OCI-LY1 (cell line): ENCODE data around the gene CD55.

Experiments used
- H2AFZ ChIP-seq: fragments of 200-600 bp; sonication (generic), shearing (Covaris generic); 2 replicates; pipeline ENCODE4 v1.6.0; 2014; ENCODE audit warnings: antibody characterized with exemption, mild to moderate bottlenecking, low read length
- H3F3A ChIP-seq: fragments of 200-600 bp; sonication (generic), shearing (Covaris generic); 2 replicates; pipeline ENCODE4 v1.6.0; 2014; ENCODE audit warnings: mild to moderate bottlenecking, antibody characterized with exemption, low read length, moderate library complexity; ENCODE audit not compliant: insufficient read depth
- H3K27ac ChIP-seq: fragments of 200-600 bp; sonication (generic); 2 replicates; pipeline ENCODE4 v1.5.1; 2014; ENCODE audit warnings: low read length, mixed run types, mild to moderate bottlenecking, low read depth; ENCODE audit not compliant: poor library complexity, severe bottlenecking
- H3K27me3 ChIP-seq: fragments of 200-600 bp; sonication (generic); 2 replicates; pipeline ENCODE4 v1.6.0; 2014; ENCODE audit warnings: antibody characterized with exemption, mild to moderate bottlenecking, low read length, moderate library complexity; ENCODE audit not compliant: insufficient read depth
- H3K36me3 ChIP-seq: fragments of 200-600 bp; sonication (generic); 2 replicates; pipeline ENCODE4 v1.6.1; 2014; ENCODE audit warnings: mild to moderate bottlenecking, antibody characterized with exemption, low read length, moderate library complexity, mixed read lengths; ENCODE audit not compliant: insufficient read depth
- H3K4me1 ChIP-seq: fragments of 200-600 bp; sonication (generic); 2 replicates; pipeline ENCODE4 v1.5.1; 2014; ENCODE audit warnings: mild to moderate bottlenecking, low read length, moderate library complexity; ENCODE audit not compliant: insufficient read depth, severe bottlenecking
- H3K4me2 ChIP-seq: fragments of 200-600 bp; sonication (generic), shearing (Covaris generic); 2 replicates; pipeline ENCODE4 v1.6.1; 2014; ENCODE audit warnings: low read length
- H3K4me3 ChIP-seq: fragments of 200-600 bp; sonication (generic); 2 replicates; pipeline ENCODE4 v1.5.1; 2014; ENCODE audit warnings: low read length, low read depth, mild to moderate bottlenecking, mixed read lengths; ENCODE audit not compliant: poor library complexity, severe bottlenecking
- H3K79me2 ChIP-seq: fragments of 200-600 bp; shearing (Covaris generic); 2 replicates; pipeline ENCODE4 v1.6.1; 2016; ENCODE audit warnings: mixed run types, low read length, mixed read lengths; ENCODE audit not compliant: insufficient read depth
- H3K9ac ChIP-seq: fragments of 200-600 bp; sonication (generic), shearing (Covaris generic); 2 replicates; pipeline ENCODE4 v1.6.1; 2014; ENCODE audit warnings: mild to moderate bottlenecking, low read length, mixed read lengths
- H3K9me2 ChIP-seq: fragments of 200-600 bp; sonication (generic), shearing (Covaris generic); 2 replicates; pipeline ENCODE4 v1.6.1; 2014; ENCODE audit warnings: low read depth, mild to moderate bottlenecking, low read length, mixed read lengths
- H3K9me3 ChIP-seq: fragments of 200-600 bp; shearing (Covaris generic); 2 replicates; pipeline ENCODE4 v1.6.1; 2014; ENCODE audit warnings: low read length, mixed read lengths
- H4K20me1 ChIP-seq: fragments of 200-600 bp; sonication (generic), shearing (Covaris generic); 2 replicates; pipeline ENCODE4 v1.6.0; 2016; ENCODE audit warnings: mild to moderate bottlenecking, low read length; ENCODE audit not compliant: insufficient read depth
- EZH2 ChIP-seq: fragments of 200-600 bp; sonication (generic), shearing (Covaris generic); IDR thresholded peaks from 2 replicates; pipeline ENCODE4 v1.8.0; 2017; ENCODE audit warnings: borderline replicate concordance, mixed run types, mild to moderate bottlenecking, antibody characterized with exemption, low read length, moderate library complexity, mixed read lengths
- TF ChIP-seq, protein P1 (sequence below): fragments of 200-600 bp; sonication (generic), shearing (Covaris generic); IDR thresholded peaks from 2 replicates; pipeline ENCODE4 v1.5.1; 2017; ENCODE audit warnings: mild to moderate bottlenecking, antibody characterized with exemption, low read length, moderate library complexity, mixed read lengths

CD55 gene

DNA sequence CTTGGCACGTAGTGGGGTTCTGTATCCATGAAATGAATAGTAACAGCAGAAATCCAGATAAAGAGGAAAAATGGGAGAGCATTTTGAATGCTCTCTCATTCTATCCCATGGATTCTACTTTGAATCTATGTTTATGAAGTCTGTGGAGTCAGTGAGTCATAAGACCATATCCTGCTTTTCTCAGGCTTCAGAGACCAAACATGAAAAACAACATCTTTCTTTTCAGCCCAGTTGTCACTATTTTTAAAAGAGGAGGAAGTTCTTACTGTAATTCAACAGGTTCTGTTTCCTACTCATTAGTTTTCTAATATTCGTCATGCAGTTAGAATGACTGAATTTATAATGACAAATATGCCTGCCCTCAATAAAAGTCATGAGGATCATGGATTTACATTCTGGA, 39.4 kb upstream of the CD55 start:
- Histone ChIP-seq H3K4me3 (no peak overlapping the region), H3K27me3 (no peaks in the 10 kb centered on the region), H3K9ac (no peak overlapping the region), H3K79me2 (no peaks in the 10 kb centered on the region), H3K4me2 (no peak overlapping the region), H3K36me3 (no peaks in the 10 kb centered on the region), H3K9me3 (no peaks in the 10 kb centered on the region), H3K27ac (no peak overlapping the region), H3K9me2 (no peaks in the 10 kb centered on the region), H2AFZ (no peak overlapping the region), H3K4me1 (no peaks in the 10 kb centered on the region), H4K20me1 (no peaks in the 10 kb centered on the region), H3F3A (no peaks in the 10 kb centered on the region)
- no peak for TF ChIP-seq EZH2
- TF ChIP-seq, protein P1, sequence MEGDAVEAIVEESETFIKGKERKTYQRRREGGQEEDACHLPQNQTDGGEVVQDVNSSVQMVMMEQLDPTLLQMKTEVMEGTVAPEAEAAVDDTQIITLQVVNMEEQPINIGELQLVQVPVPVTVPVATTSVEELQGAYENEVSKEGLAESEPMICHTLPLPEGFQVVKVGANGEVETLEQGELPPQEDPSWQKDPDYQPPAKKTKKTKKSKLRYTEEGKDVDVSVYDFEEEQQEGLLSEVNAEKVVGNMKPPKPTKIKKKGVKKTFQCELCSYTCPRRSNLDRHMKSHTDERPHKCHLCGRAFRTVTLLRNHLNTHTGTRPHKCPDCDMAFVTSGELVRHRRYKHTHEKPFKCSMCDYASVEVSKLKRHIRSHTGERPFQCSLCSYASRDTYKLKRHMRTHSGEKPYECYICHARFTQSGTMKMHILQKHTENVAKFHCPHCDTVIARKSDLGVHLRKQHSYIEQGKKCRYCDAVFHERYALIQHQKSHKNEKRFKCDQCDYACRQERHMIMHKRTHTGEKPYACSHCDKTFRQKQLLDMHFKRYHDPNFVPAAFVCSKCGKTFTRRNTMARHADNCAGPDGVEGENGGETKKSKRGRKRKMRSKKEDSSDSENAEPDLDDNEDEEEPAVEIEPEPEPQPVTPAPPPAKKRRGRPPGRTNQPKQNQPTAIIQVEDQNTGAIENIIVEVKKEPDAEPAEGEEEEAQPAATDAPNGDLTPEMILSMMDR, result no peak

DNA sequence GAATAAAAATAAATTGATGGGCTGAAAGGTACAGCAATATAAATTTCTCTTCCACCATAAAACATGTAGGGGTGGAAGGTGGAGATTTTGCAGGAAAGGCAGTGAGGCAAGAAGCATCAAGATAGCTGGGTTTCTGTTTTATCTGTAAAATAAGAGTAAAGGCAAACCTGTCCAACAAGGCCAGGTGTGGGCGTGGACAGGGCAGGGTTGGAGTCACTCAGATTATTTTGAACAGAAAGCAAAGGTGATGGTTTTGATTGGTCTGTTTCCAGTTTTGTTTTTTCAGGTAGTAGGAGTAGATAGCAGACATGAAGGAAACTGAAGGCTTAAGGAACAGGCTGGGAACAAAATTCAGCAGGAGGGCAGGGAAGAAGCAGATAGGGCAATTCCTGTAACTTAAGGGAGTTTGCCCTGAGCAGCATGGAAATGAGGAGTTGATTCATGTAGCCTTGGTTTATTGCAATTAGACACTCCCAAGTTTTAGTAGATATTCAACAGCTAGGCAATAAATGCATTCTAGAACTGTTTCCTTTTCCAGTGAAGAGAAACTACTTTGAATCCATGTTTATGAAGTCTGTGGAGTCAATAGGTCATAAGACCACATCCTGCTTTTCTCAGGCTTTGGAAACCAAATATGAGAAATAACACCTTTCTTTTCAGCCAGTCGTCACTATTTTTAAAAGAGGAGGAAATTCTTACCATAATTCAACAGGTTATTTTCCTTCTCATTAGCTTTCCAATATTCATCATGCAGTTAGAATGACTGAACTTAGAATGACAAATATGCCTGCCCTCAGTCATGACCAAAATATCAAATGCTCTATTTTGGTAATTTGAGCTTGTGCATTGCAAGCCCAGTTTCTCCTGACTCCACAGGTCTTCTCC, 38.7 kb upstream of the CD55 start:
- TF ChIP-seq, protein P1, result no peak
- no peak for TF ChIP-seq EZH2
- H4K20me1 ChIP-seq, result no peaks in the 10 kb centered on the region
- H3F3A ChIP-seq, result no peaks in the 10 kb centered on the region
- no peaks in the 10 kb centered on the region for H3K9me3 ChIP-seq
- no peak overlapping the region for H3K4me2 ChIP-seq
- no peak overlapping the region for H3K27ac ChIP-seq
- no peak overlapping the region for H3K4me3 ChIP-seq
- H3K9me2 ChIP-seq, result no peaks in the 10 kb centered on the region
- no peak overlapping the region for H2AFZ ChIP-seq
- H3K79me2 ChIP-seq, result no peaks in the 10 kb centered on the region
- no peaks in the 10 kb centered on the region for H3K36me3 ChIP-seq
- no peaks in the 10 kb centered on the region for H3K27me3 ChIP-seq
- H3K4me1 ChIP-seq, result no peaks in the 10 kb centered on the region
- H3K9ac ChIP-seq, result no peak overlapping the region

DNA sequence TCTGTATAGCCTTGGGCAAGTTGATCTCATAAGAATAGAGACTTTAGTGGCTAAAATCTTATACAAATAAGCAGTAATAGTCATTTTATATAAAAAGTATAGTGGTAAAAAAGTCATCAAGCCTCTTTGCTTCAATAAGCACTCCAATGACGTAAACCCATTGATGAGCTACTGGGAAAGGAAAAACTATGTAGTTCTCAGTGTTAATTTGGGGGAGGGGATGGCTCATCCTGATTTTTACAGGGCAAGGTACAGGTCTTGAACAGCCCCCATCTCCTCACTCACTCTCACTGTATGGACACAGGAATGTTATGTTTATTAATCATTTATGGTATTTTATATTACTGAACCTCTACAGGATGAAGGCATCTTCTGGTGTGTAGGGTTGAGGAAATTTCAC, 38.1 kb upstream of the CD55 start:
- Histone ChIP-seq H3K9ac (no peak overlapping the region), H3K36me3 (no peaks in the 10 kb centered on the region), H3F3A (no peaks in the 10 kb centered on the region), H3K27ac (no peak overlapping the region), H3K4me1 (no peaks in the 10 kb centered on the region), H3K9me2 (no peaks in the 10 kb centered on the region), H3K27me3 (no peaks in the 10 kb centered on the region), H3K4me2 (no peak overlapping the region), H3K79me2 (no peaks in the 10 kb centered on the region), H4K20me1 (no peaks in the 10 kb centered on the region), H3K4me3 (no peak overlapping the region), H2AFZ (no peak overlapping the region), H3K9me3 (no peaks in the 10 kb centered on the region)
- TF ChIP-seq EZH2, result no peak
